CD1c-positive myeloid dendritic cell (primary cell): ENCODE data around the gene CHST3.
"Not testable (repeated sequence)": the region's sequence is repeated elsewhere in the genome, so short reads cannot be mapped to it uniquely, and the experiment has no call there.

ENCODE experiments used
- DNase-seq: peaks from one replicate; pipeline ENCODE4 v3.0.0-alpha.2; 2016; ENCODE audit errors: extremely low spot score

The CHST3 gene

GRCh38 chr10:72032409-72033162 lies 68.4 kb downstream of the CHST3 start:
- DNase-seq = not testable (repeated sequence)

- DNase-seq = peak; percentile 62
Measured at GRCh38 chr10:72034040-72034499, 69.9 kb downstream of the CHST3 start.

GRCh38 chr10:72034761-72035160 lies 70.6 kb downstream of the CHST3 start:
- DNase-seq = no peak

DNA sequence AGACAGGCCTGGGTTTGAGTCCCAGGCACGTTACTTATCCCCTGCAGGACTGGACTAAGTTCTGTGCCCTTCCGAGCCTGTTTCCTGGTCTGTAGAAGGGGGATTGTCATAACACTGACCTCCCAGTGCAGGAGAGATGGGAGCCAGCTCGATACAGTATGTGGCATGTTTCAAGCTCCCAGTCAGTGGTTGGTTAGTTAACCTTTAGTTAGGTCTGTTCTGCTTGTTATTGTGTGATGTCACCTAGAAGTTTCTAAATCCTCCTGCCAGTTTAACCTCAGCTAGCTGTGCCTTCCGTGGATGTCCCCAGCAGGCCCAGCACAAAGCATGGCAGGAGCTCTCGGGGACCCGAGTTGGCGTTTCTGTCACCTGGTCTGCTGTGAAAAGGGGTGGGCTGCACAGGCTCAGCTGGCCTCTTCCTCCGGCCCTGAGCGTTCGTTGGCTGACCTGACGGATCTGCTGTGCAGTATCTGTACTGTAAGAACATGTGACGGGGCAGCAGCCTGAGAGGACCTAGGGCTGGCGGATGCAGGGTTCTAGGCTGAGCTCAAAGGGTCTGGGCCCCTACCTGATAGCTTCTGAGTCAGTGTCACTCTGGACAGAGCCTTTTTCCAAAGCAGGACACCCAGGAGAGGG lies 71.2 kb downstream of the CHST3 start:
- DNase-seq = no peak

- no peak for DNase-seq
Measured at GRCh38 chr10:72037266-72037665, 73.1 kb downstream of the CHST3 start.

- DNase-seq = no peak
Measured at GRCh38 chr10:72037811-72038210, 73.6 kb downstream of the CHST3 start.

GRCh38 chr10:72038458-72039001 lies 74.3 kb downstream of the CHST3 start:
- no peak for DNase-seq

DNA sequence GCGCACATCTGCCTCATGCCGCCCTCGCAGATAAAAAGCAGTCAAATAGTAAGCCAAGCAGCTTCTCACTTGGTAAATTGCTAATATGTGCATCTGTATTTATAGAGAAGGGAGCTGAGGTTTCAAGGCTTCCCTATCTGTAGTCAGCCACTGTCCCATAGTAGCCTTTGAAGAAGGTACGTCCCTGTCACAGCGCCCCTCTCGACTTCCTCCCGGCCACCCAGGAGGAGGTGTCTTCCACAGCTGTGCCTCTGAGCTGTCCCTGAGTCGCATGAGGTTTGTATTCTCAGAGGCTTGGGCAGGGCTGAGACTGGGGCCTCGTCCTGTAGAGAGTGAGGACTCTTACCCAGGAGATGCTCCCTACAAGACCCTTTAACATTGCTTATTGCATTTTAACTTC lies 75.2 kb downstream of the CHST3 start:
- DNase-seq = no peak

DNA sequence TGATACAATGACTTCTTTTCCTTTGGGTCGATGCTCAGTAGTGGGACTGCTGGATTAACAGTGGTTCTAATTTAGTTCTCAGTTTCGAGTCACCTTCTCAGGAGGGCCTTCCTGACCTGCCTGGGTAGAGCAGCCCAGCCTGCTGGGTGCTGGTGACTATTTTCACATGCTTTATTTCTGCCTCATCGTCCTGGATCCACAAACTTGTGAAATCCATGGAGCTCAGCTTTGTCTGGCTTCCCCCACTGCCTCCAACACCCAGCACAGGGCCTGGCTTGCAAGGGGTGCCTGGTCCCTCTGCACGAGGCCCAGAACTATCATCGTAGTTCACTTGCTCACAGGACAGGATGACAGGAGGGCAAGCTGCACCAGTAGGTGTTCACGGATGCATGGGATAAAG lies 77.3 kb downstream of the CHST3 start:
- no peak for DNase-seq

DNA sequence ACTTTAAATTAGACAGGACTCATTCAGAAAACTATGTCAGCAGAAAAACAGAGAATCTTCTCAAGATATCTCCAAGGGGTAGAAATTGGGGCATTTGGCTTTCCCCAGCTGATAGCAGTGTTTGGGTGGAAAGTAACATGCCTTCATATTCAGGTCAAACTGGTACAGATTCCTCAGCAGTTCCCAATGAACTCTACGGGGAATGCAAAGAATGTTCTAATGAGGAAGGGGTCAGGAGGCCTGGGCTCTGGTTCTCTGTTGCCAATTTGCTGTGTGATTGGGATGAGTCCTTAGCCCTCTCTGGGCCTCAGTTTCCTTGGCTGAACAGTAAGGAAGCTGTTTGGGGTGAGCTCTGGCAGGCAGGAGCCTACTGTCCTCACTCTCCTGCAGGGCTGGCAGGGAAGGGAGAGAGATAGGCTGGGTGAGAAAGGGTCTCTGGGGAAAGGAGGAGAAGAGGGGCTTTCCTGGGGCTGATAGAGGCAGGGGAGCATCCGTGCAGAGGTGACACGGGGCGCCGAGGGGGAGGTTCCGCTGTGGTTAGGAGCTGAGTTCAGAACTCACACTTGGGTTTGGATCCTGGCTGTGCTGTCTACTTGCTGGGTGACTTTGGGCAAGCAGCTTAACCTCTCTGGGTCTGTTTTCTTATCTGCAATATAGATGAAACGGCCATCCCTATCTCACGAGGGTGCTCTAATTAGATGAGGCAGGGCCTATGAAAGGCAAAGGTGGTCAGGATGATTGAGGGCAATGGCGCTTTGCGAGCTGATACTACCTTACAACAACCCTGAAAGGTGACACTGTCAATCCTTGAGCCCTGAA lies 79.0 kb downstream of the CHST3 start:
- DNase-seq = no peak

- no peak for DNase-seq
Measured at GRCh38 chr10:72044417-72045041, 80.3 kb downstream of the CHST3 start.

DNA sequence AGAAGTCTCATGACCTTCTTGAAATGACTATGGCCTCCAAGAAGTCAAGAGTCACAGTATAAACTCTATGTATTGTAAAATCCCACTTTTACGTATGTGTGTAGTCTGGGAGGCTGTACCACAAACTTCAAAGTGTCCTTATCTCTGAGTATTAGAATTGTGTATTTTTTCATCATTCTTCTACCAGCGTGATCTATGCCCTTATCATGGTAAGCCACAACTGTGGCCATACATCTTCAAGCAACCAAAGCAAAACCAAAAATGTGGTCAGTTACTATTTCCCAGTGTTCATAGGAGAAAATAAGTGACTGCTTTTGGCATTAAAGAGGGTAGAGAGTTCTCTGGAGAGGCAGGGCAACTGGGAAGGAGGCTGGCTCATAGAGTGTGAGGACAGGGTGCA lies 81.4 kb downstream of the CHST3 start:
- no peak for DNase-seq

- DNase-seq = peak; percentile 92
Measured at GRCh38 chr10:72048450-72049124, 84.4 kb downstream of the CHST3 start.

- DNase-seq = no peak
Measured at GRCh38 chr10:72049472-72049871, 85.3 kb downstream of the CHST3 start.

DNA sequence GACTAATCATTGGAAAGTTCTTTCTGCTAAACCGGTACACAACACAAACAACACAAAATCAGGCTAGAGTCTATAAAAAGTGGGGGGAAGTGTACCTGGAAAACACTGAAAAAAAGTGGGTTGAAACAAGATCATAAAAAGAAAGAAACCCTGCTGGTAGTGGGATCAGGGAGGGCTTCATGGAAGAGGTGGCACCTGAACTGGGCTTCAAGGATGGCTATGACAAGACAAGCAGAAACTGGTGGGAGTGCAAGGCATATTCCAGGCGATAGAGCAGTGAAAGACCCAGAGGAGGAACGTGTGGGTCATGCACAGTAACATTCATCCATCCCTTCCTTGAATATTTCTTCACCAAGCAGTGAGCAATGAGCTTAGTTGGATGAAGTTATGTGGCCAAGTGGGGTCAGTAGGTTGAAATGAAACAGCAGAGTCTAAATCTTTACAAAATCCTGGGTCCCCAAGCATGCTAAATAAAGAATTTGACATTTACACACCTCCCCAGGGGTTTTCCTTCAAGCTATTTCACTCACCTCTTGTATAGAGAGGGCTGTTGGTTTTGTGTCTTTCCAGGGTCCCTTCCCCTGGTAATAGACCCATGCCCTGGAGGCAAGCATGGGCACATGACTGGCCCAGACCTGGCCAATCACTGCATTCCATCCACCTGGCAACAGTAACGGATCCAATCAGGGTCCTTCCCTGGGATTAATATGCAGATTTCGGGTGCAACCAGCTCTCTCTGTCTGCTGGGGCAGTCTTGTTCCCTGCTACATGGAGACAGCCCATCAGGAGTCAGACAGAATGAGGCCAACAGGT lies 86.0 kb downstream of the CHST3 start:
- DNase-seq = no peak

GRCh38 chr10:72050873-72051272 lies 86.7 kb downstream of the CHST3 start:
- DNase-seq = no peak

DNA sequence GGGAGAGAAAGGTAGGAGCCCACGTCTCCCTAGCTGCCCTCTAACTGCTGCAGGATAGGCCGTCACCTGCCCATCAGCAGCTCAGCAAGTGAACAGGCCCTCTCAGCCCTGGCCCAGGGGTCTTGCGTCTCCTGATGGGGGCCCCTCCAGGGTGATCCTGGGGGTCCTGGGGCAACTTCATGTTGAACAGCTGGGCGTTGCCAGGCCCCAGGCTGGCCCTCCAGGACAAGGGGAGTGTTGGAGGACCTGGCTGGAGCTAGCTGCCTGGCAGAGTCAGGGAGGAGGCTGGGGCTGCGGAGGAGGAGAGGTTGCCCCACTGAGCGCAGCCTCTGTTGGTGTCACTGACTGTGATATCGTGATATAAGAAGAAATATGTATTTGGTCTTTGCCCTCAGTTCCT lies 89.5 kb downstream of the CHST3 start:
- DNase-seq = no peak

DNA sequence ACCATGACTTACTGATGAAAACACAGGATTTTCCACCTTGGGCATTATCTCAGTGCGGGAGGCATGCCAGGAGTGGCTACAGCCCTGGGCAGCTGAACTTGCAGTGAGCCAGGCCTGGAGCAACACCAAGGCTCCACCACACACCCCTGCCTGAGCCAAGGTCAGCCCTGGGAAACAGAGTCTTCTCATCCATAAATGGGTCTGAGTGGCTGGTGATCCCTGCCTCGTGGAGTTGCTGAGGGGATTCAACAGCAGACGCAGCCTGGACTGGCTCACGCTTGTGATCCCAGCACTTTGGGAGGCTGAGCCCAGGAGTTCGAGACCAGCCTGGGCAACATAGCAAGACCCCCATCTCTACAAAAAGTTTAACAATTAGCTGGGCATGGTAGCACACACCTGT lies 91.9 kb downstream of the CHST3 start:
- DNase-seq = no peak

DNA sequence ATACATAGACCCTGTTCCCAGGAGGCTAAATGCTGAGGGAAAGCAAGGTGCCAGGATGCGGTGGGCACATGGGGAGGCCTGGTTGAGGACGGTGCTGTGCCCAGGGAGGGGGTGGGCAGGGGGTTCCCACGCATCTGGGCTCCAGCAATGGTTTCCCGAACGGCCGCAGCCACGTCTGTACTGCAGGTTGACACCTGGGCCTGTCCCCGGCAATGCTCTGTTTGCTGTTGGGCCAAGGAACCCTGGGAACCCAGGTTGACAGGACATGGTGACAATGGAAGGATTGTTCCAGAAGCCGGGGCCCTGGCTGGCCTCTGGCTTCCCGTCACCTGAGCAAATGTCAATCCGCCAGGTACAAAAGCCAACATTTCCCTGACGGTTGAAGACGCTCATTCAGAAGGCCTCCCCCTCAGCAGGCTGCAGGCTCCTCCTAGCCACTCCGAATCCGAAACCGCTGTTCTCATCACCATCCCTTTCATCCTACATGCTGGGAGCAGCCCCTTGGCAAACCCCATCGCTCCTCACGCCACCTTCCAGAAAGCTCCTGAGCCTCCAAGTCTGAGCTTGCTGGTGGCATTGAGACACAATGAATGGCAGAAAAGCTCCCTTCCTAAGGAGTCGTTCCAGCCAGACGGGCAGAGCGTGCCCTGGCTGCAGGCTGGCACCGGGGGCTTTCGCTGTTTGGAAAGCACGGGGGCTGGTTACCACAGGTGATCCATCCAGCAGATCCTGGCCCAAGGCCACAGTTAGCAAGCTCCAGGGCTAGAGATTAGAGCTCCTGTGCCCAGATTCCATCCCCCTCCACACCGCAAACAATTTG lies 92.9 kb downstream of the CHST3 start:
- DNase-seq = no peak
